HG02870 (cell line): ENCODE measurements around the gene OTUD4.
A peak's percentile ranks its signal among the peaks of the same experiment; 100 is the strongest.
"Not testable (repeated sequence)": the region's sequence is repeated elsewhere in the genome, so short reads cannot be mapped to it uniquely, and the experiment has no call there.

Source experiments
- ATAC-seq: cut with Tn5 transposase; IDR thresholded peaks from one replicate; pipeline ENCODE4 v1.9.1; 2021; ENCODE audit warnings: mild to moderate bottlenecking, moderate library complexity; ENCODE audit not compliant: unreplicated experiment

OTUD4 gene

DNA sequence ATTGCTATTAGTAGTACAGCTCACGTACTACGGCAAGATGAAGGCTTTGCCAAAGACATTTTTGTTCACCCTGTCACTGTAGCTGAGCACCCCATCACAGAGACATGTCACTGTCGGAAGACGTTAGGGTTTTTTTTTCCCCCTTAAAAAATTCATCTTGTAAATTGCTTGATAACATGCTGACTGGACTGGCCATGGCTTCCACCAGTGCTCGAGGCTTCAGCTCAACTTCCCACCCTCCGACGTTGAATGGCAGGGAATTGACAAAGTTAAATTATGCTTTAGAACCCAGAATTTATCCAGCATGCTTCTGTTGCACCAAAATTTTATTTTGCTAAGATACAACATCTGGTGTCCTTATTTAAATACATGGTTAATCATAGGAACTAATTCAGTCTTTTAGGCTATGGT is 707 bp upstream of the OTUD4 start:
- ATAC-seq: no peak

DNA sequence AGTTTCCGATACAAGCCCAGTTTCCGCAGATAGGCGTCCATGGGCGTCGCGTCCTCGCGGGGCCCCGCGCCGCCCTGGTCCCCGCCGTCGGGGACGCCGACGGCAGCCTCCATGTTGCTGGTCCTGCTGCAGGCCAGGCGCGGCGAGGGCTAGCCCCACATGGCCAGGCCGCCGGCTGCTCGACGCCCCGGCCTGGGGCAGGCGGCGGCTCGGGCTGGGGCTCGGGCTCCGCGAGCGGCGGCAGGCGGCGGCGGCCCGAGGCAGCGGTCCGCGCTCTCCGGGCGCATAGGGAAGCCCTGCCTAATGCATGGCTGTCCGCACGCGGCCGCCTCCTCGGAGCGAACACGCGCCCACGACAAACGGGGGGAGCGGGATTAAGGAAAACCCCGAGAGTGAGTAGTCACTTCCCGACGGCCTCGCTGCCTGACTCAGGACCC is 510 bp downstream of the OTUD4 start:
- ATAC-seq: not testable (repeated sequence)

DNA sequence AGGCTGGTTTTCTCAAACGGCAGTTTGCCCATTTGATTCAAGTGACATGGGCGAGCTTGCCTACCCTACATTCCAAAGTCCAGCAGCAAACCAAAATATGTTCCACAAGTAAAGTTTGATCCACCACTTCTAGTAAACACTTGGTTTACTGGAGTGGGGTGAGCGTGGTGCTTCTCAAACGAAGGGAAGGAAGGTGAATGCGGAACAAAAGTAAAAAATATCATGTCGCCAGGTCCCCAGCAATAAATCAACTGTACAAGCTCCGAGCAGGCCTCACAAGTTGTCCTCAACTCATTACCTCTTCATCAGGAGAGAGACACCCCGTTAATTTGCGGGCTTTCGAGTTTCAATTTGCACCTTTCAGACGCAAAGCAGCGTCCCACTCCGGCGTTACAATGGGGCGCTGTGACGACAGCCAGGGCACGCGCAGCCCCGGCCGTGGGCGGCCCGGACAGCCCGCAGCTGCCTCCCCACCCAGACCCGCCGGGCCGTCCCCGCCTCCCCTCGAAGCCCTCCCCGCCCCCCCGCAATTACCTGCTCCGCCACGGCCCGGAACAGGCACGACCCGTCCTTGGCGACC is 1.0 kb downstream of the OTUD4 start:
- peak; percentile 37 for ATAC-seq

DNA sequence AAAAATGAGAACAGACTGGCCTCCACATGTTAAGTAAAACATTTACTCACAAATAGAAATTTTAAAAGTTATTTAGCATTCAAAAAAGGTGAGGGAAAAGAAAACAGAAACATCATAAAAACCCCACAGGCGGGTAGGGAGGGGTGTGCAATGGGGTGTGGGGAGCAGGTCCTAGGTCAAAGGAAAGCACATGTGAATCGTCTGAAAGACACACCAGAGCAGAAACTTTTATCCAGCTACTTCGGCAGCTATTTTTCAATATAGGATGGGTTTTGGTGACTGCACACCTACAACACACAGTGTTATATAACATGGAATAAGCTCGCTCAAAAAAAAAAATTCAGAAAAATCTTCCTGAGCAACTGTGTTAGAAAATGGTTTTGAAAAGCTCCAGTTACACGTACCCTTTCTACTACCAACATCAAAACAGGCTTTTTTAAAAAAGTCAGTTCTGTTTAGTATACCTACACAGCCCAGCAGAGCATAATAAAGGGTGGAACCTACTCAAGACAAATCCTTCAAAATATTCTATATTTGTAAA is 1.6 kb downstream of the OTUD4 start:
- no peak for ATAC-seq

DNA sequence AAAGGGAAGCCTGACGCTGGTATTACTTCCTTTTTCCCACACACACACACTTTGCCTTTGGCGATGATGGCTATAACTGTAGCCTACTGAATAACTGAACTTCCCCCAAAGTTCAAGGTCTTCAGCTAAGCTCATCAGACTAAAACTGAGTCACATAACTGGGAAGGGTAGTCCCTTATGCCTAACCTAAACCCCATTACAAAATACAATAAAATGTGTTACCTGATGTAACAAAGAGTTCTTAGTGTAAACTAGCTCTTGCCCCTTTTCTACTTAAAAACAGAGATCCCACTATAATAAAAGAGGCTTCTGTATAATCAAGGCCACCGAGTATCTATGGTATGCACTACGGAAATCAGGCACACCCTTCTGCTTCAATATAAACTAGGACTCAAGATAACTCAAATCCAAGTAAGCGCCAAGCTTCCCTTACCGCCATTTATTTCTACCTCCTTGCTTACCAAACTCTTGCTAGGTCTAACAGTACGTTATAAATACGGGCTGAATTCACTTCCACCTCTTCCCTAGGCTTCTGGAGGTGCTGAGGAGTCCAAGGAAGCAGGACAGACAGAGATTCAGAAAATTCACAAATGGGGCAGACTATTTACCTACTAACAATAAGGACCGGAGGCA is 2.4 kb downstream of the OTUD4 start:
- no peak for ATAC-seq

DNA sequence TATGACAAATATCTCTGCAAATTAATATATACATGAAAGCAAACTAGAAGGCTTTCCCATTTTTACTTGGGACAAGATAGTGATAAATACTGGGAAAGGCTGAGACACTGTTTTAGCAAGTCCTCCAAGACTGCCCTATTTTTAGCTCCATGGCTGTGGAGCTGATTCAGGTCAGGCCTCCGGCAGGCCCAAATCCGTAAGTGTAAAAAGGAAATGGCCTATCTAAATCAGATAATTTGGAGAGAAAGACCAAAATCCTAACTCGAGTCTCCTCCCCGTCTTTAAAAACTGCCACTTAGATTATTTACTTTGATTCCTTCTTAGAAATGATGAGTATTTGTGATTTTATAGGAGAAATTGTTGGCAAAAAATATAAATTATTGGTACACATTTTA is 2.9 kb downstream of the OTUD4 start:
- ATAC-seq: no peak

DNA sequence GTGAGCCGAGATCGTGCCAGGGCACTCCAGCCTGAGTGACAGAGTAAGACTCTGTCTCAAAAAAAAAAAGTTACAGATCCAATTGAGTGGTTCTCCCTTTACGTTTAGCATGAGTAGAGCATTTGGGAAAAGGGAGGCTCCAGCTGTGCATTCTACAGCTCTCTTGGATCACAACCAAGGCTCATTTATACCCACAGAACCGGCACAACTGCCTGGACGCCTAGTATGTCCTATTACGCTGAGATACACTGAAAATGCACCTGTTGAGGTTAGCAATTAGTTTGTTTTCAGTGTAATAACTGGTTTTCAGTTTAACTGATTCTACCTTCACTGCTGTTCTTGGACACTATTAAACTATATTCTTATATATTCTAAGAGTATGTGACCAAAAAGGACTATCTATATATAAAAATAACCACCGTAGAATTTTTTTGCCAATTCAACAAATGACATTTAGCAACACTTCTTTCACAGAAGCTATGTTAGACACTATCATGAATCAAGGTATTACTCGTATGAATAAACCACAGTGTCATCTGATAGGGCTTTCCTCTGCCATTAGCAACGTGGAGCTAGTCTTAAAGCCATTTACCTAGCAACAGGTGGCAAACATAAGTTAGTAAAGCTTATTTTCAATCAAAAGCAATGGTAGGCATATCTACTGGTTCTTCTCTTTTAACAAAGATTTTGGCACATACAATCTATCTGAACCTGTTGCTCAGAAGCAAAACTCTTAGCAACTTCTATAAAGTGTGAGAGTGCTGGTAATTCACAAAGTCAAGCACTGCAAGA is 3.6 kb downstream of the OTUD4 start:
- no peak for ATAC-seq

DNA sequence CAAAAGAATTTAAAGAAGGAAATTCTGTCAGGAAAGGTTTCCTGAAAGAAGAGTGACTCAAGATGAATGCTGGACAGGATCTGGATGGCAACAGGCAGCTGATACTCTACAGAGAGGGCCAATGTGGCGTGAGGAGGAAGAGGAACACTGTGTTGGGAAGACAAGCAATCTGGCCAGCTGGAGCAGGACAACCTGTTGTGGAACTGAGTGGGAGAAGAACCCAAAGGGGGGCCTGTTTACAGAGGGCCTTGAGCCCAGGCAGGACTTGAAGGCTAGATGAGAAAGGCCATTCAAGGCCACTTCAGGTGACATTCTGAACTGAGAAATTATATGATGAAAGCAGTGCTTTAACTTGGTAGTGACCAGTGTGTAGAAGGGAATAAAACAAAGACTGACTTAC is 8.5 kb downstream of the OTUD4 start:
- no peak for ATAC-seq

DNA sequence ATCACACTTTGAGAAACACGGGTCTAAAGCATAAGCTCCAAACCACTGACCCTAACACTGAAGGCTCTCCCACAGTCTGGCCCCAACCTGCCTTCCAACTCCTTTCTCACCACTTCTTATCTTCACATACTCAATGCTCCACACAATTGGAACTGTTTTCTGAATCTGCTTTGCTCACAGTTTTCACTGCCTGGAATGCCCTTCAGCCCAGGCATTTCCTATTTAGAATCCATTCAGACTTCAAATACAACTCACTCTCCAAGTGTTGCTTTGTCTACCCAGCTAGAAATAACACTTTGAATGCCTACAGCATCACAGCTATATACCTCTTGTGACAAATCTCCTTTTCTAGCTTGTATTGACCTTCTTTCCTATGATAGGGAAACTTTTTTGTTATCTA is 10.2 kb downstream of the OTUD4 start:
- no peak for ATAC-seq

DNA sequence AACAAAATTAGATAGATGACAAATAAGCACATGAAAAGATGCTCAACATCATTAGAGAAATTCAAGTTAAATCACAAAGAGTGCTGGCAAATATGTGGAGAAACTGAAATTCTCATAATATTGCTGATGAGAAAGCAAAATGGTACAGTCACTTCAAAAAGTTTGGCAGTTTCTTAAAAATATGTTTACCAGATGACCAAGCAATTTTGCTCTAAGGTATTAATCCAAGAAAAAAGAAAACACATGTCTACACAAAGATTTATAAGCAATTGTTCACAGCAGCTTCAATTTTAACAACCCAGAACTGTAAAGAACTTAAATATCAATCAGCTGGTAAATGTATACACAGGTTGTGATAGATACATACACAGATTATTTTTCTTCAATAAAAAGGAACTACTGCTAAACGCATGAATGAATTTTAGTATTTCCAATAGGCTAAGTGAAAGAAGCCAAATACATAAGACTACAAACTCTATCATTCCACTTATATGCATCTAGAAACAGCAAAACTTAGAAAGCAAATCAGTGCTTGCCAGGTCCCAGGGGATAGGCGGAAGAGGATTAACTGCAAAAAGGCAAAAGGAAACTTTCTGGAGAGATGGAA is 11.7 kb downstream of the OTUD4 start:
- no peak for ATAC-seq

DNA sequence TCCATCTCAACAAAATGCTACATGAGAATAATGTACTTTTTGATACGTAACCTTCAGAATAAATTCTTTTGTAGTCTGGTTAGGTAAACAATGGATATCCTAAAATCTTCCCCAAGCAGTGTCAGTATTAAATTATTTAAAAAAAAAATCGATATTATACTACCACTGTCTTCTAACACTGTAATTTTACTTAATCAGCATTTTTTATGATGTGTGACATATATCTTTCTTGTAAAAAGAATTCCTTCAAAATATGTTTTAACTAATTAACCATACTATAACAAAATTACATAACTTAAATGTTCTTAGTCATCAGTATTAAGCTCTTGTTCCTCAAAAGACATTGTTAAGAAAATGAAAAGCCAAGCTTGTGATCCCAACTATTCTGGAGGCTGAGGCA is 12.5 kb downstream of the OTUD4 start:
- no peak for ATAC-seq

DNA sequence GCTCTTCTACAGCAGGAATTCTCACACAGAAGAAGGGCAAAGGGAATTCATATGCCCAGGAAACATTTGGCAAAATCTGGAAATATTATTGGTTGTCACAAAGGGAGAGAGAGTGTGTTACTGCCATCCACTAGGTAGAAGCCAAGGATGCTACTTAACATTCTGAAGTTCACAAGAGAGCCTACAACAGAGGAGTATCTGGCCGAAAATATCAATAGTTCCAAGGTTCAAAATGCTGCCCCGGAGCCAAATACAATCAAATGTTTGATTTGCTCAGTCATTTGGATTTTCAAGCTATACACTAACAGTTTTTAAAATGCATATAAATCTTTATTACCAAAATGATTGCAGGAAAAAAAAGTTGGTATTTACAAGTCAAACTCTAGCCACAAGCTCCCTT is 18.8 kb downstream of the OTUD4 start:
- no peak for ATAC-seq

DNA sequence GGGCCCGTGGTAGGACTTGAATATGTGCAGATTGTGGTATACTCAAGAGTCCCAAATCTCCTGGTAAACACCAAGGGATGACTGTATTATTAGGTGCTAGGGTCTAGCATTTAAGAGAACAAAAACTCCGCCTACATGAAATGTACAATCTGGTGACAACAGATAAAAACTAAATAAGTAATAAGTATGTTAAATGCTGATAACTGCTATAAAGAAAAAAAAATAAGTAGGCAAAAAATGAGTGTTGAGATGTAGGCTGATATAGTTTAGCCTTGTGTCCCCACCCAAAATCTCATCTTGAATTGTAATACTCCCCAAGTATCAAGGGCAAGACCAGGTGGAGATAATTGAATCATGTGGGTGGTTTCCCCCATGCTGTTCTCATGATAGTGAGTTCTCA is 23.4 kb downstream of the OTUD4 start:
- no peak for ATAC-seq

DNA sequence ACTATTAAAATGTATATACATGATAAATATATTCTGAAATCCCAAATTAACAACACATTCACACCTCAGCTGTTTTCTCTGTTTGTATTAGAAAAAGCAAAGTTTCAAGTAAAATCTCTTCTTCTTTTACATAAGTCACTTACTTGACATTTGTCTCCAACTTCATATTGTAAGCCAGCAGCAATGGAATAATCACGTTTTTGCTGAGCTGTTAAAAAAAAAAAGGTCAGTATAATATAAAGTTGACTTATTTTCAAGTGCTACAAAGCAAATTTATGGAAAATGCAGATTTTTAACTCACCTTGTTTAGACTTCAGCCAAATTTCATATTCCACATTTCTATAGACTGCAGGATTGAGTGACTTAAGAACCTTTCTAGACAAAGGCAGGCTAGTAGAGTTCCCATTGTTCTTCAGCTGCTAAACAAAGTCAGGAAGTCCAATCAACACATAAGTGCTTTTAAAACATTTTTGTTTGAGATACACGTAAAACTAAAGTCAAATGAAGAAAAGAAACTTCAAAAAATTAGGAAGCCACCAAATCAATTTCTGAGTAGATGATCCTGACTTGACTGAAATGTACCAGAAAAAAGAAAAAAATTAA is 25.0 kb downstream of the OTUD4 start:
- ATAC-seq: no peak

DNA sequence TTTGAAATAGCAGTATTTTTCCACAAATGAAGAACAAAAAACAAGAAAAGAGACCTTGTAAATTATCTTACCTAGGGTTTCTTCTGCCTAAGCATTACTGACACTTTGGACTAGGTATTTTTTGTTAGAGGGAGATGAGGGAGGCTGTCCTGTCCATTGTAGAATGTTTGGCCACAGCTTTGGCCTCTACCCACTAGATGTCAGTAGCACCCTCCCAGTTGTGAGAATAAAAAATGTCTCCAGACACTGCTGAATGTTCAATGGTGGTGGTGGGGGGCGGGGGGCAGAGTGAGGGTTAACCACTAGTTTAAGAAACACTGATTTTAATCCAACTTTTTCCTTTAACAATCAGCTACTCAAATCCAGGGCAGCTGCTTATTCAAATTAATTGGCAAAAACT is 25.8 kb downstream of the OTUD4 start:
- ATAC-seq: peak; percentile 81

DNA sequence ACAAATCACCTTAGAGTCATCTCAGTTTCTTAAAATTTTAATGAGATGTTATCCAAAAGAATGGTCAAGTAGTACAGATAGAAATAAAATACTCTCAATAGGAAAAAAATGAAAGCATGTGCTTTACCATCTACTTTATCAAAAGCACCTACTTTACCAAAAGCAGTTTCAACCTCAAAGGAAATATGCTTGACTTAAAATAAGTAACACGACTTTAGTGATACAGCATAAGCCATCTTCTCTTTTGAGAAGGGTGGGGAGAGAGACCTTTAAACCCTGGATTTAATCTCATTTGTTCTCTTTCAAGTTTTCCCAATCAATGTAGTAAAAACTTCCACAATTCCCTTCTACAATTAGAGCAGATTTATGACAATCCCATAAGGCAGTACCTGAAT is 26.5 kb downstream of the OTUD4 start:
- ATAC-seq: no peak

DNA sequence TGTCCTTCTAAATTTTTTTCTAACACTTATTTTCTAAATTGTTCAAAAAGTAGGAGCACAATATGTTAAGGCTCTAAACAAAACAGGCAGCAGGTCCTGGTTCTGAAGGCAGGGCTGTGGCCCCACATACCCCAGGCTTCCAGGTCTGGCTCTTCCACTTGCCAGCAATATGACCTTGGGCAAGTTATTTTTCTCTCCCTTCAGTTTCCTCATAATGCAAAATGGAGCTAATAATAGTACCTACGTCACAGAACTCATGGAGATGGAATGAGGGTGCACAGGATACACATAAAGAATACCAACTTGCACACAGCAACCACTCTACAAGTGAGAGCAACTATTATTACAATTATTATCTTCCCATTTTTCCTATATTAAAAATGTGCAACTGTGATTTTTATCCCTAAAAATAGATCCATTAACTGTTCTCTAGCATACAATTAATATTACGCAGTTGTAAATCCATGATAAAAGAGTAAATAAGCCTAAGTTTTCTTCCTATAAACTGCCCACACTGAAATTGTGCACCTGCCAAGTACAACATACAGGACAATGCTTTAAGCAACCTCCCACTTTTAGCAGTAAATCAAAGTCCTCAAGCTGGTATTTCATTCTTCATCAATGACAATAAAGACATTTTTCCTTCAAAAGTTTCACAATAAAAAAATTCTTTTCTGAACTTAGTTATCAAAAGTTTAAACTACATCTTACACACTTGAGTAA is 27.0 kb downstream of the OTUD4 start:
- no peak for ATAC-seq

DNA sequence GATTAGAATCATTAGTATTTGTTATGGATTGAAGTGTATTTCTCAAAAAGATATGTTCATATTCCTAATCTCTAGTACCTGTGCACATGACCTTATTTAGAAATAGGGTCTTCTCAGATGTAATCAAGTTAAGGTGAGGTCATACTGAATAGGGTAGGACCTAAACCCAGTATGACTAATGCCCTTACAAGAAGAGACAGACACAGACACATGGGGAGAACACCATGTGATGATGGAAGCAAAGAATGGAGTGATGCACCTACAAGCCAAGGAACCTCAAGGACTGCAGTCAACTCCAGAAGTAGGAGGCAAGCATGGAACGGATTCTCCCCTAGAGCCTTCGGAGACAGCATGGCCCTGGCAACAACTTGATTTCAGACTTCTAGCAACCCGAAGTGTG is 31.4 kb downstream of the OTUD4 start:
- ATAC-seq: no peak

DNA sequence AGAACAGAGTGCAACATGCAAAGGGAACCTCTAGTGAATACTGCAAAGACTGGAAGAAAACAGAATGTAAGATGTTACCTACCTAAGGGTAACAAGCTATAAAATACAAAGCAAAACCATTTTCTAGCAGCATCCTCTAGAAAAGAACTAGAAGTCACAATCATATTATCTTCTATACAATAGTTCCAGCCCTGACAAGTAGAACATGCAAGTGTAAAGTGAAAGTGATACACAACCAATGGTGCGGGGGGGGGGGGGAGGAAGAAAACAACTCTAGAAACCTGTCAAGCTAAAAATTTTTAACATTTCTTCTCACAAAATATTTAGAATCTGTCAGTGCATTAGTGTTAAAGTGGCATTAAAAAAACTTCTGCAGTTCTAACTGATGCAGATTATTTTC is 44.2 kb downstream of the OTUD4 start:
- ATAC-seq: not testable (repeated sequence)

DNA sequence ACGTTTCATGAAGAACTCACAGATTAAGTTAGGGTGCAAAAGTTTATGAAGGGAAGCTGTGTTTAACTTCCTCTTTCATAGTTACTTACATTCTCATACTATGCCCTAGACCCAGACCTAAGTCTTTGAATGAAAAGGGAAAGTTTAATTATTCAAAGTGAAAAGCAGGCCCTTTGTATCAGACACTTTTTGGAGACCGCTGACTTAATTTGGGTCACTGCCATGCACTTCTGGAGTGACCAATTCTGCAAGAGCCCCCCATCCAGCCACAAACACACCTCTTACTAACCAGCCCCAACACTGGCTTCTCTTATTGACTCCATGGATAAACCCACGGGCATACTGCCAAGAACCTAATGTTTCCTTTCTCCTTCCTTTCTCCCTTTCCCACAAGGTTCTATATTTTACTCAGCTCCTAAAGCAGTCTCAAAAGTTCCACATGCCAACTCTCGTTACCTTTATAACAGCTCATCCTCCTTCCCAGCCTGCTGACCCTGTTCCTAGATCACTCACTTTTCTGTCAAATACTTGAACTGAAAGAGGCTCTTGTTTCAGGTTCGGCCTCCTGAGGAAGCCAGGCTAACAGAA is 47.8 kb downstream of the OTUD4 start:
- ATAC-seq: peak; percentile 81
